Type B pancreatic cell (in vitro differentiated cells): Measurements from ENCODE around the gene MSH3. TPM values are rescaled to one million over a fixed set of nuclear protein-coding genes. Genes with fewer than 3 reads are reported as not detected.

Experiments used
- DNase-seq: peaks from one replicate; pipeline ENCODE4 v3.0.0; 2021; ENCODE audit warnings: mixed read lengths; ENCODE audit not compliant: unreplicated experiment; ENCODE audit errors: extremely low spot score
- H3K27ac Mint-ChIP-seq: 2 replicates; pipeline ENCODE4 v1.8.0; 2021; ENCODE audit warnings: mild to moderate bottlenecking, mixed read lengths
- H3K27me3 Mint-ChIP-seq: 2 replicates; pipeline ENCODE4 v1.8.0; 2021; ENCODE audit warnings: mixed read lengths
- H3K36me3 Mint-ChIP-seq: 2 replicates; pipeline ENCODE4 v1.8.0; 2021; ENCODE audit warnings: mixed read lengths
- H3K4me1 Mint-ChIP-seq: one replicate; pipeline ENCODE4 v1.8.0; 2021; ENCODE audit warnings: mixed read lengths; ENCODE audit not compliant: unreplicated experiment
- H3K4me3 Mint-ChIP-seq: 2 replicates; pipeline ENCODE4 v1.8.0; 2021; ENCODE audit warnings: mild to moderate bottlenecking, mixed read lengths
- H3K9me3 Mint-ChIP-seq: 2 replicates; pipeline ENCODE4 v1.8.0; 2021; ENCODE audit warnings: mixed read lengths
- CTCF ChIP-seq: fragments of 200-600 bp; sonication (generic); conservative IDR thresholded peaks from 2 replicates; pipeline ENCODE4 v1.5.0; 2021; ENCODE audit warnings: antibody characterized with exemption, mild to moderate bottlenecking
- total RNA-seq: library from RNA; stranded (reverse); gene quantifications from 2 replicates; pipeline ENCODE4 v1.2.1, GENCODE V29; 2021; ENCODE audit warnings: low replicate concordance

MSH3 gene
- total RNA-seq, 1 donor from 2014 or later, result 13.9 TPM

- no peaks in the 10 kb centered on the region for H3K9me3 Mint-ChIP-seq
- DNase-seq, result no peak
- H3K27me3 Mint-ChIP-seq, result no peaks in the 10 kb centered on the region
- no peak for TF ChIP-seq CTCF
- H3K4me1 Mint-ChIP-seq, result no peaks in the 10 kb centered on the region
- no peak overlapping the region for H3K4me3 Mint-ChIP-seq
- H3K27ac Mint-ChIP-seq, result no peak overlapping the region
- H3K36me3 Mint-ChIP-seq, result peaks cover 23% of the 10 kb centered on the region
Measured at GRCh38 chr5:80761176-80761575, 106.7 kb downstream of the MSH3 start.

DNA sequence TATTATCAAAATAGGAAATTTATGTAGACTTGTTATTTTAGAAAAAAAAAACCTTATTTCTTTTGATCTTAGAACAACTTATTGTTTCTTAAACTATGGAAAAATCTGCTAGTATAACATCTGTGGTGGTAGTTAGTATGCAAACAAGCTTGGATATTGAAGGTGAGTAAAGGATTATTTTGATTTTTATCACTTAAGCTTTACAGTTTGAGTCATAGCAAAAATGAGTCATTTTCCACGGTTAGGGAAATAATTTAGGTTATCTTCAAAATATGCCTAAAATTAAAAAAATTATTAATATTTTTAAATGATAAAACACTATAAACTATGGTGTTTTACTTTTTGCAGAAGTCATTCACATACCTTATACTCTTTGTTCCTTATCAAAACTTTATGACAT, 107.5 kb downstream of the MSH3 start:
- TF ChIP-seq CTCF, result no peak
- Mint-ChIP-seq H3K27ac (no peak overlapping the region), H3K9me3 (no peaks in the 10 kb centered on the region), H3K36me3 (peaks cover 23% of the 10 kb centered on the region), H3K27me3 (no peaks in the 10 kb centered on the region), H3K4me1 (no peaks in the 10 kb centered on the region), H3K4me3 (no peak overlapping the region)
- DNase-seq, result no peak

DNA sequence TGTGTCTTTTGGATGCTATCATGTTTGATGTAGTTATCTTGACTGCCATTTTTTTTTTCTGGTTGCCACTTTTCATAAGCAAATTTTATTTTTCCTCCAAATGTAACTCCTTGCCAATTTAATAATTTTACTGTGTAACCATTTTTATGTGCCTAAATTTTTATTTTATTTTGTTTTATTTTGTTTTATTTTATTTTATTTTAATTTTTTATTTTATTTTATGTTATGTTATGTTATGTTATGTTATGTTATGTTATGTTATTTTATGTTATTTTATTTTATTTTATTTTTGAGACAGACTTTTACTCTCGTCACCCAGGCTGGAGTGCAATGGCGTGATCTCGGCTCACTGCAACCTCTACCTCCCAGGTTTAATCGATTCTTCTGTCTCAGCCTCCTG, 108.1 kb downstream of the MSH3 start:
- Mint-ChIP-seq H3K36me3 (peaks cover 23% of the 10 kb centered on the region), H3K4me3 (no peak overlapping the region), H3K4me1 (no peaks in the 10 kb centered on the region), H3K9me3 (no peaks in the 10 kb centered on the region), H3K27me3 (no peaks in the 10 kb centered on the region), H3K27ac (no peak overlapping the region)
- DNase-seq, result no peak
- TF ChIP-seq CTCF, result no peak

GRCh38 chr5:80763211-80763610, 108.8 kb downstream of the MSH3 start:
- no peak overlapping the region for H3K27ac Mint-ChIP-seq
- DNase-seq, result no peak
- no peak for TF ChIP-seq CTCF
- H3K36me3 Mint-ChIP-seq, result peaks cover 23% of the 10 kb centered on the region
- H3K9me3 Mint-ChIP-seq, result no peaks in the 10 kb centered on the region
- no peak overlapping the region for H3K4me3 Mint-ChIP-seq
- no peaks in the 10 kb centered on the region for H3K27me3 Mint-ChIP-seq
- H3K4me1 Mint-ChIP-seq, result no peaks in the 10 kb centered on the region

DNA sequence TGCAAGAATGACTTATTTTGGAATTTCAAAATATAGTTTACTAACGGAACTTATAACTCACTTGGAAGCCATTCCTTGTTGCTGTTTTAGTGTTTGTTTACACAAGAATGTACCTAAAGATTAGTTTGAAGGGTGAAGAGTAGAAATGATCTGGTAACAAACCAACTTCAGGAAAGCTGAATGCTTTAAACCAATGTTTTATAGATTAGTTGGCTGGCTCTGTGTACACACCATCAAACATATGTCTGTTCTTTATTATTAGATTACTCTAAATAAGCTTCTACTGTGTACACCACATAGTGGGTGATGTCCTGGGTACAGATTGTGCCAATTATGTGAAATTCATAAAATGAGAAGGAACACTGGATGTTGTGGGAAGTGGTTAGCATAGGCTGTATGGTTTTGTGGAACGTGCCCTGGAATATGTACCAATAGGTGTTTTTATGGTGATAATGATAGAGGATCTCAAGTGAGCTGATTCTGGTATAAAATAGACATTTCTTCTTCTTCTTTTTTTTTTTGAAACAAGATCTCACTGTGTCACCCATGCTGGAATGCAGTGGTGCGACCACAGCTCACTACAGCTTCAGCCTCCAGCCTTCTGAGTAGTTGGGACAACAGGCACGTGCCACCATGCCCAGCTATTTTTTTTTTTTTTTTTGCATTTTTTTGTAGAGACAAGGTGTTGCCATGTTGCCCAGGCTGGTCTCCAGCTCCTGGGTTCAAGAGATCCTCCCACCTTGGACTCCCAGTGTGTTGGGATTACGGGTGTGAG, 109.6 kb downstream of the MSH3 start:
- H3K27me3 Mint-ChIP-seq, result no peaks in the 10 kb centered on the region
- no peaks in the 10 kb centered on the region for H3K4me1 Mint-ChIP-seq
- peaks cover 21% of the 10 kb centered on the region for H3K36me3 Mint-ChIP-seq
- H3K4me3 Mint-ChIP-seq, result no peak overlapping the region
- TF ChIP-seq CTCF, result no peak
- DNase-seq, result no peak
- H3K27ac Mint-ChIP-seq, result no peak overlapping the region
- no peaks in the 10 kb centered on the region for H3K9me3 Mint-ChIP-seq
